ENCODE measurements around the gene GALP.

GRCh38 chr19:56156768-56157167 is 19.0 kb upstream of the GALP start:
- no peak for TF ChIP-seq ZFP3 (CRISPR knock-in tag; IDR thresholded peaks at IDR 0.05)
- no peak for TF ChIP-seq ARNTL (CRISPR knock-in tag; IDR thresholded peaks at IDR 0.05; ENCODE audit: borderline replicate concordance, low read depth)
- no peak for TF ChIP-seq ZFP30 (CRISPR knock-in tag; IDR thresholded peaks at IDR 0.05)
- no peak for TF ChIP-seq TSHZ2 (CRISPR knock-in tag; IDR thresholded peaks at IDR 0.05)
- no peak for TF ChIP-seq CREB5 (CRISPR knock-in tag; IDR thresholded peaks at IDR 0.05; ENCODE audit: low read depth)
- no peak for TF ChIP-seq PATZ1 (CRISPR knock-in tag; IDR thresholded peaks at IDR 0.05; ENCODE audit: borderline replicate concordance)
- TF ChIP-seq SNAI2 (CRISPR knock-in tag; IDR thresholded peaks at IDR 0.05): no peak
- no peak for TF ChIP-seq PPARA (CRISPR knock-in tag; IDR thresholded peaks at IDR 0.05; ENCODE audit: borderline replicate concordance)
- no peak for TF ChIP-seq RARB (CRISPR knock-in tag; IDR thresholded peaks at IDR 0.05)
- TF ChIP-seq ISL1 (CRISPR knock-in tag; IDR thresholded peaks at IDR 0.05): no peak
- no peak for TF ChIP-seq ZNF565 (CRISPR knock-in tag; conservative IDR thresholded peaks at IDR 0.05; ENCODE audit: low read depth)
- TF ChIP-seq CSDC2 (CRISPR knock-in tag; IDR thresholded peaks at IDR 0.05): no peak
- TF ChIP-seq GLIS3 (CRISPR knock-in tag; IDR thresholded peaks at IDR 0.05): no peak
